SU-DHL-6 (cell line): ENCODE results near the gene PHYHD1.

Source experiments
- CTCF ChIP-seq: fragments of 200-600 bp; sonication (generic); IDR thresholded peaks from one replicate; pipeline ENCODE4 v1.5.1; 2017; ENCODE audit warnings: antibody characterized with exemption, mild to moderate bottlenecking, low read length, moderate library complexity; ENCODE audit not compliant: insufficient read depth, poor library complexity, severe bottlenecking
- EZH2phosphoT487 ChIP-seq: fragments of 200-600 bp; sonication (generic), shearing (Covaris generic); conservative IDR thresholded peaks from 2 replicates; pipeline ENCODE4 v1.6.1; 2018; ENCODE audit warnings: mild to moderate bottlenecking, antibody characterized with exemption, low read length, moderate library complexity, mixed read lengths

DNA sequence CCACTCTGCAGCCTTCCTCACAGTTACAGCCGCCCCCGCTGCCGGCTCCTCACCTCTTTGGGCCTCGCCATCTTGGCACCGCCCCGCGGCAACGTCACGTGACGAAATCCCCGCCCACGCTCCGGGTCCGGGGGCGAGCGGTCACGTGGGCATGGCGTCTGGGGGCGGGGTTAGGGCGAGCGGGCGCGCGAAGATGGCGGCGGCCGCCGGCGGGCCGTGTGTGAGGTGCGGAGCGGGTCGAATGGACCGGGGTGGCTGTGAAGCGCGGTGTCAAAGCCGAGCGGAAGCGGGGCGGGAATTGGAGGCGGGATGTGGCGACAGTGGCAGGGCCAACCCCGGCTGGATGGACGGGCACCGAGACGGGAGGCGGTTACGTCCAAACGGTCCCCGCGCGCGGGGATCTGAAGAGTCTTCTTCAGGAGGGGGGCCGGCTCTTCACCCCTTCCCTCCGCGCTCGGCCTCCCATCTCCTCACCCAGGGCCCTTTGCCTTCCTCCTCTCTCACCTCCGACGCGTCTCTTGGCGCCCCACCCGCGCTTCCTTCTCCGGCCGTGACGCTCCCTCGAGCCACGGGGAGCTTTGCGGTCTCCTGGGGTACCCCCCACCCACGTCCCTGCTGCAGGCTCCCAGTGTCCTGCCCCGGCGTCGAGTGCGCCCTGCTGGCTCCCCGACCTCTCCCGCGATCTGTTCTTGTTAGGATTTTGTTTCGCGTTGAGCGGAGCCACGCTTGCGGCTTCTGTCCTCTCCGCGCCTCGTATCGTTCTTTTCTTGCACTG, 26.9 kb downstream of the PHYHD1 start, which contains the start of the genes DOLK and NUP188:
- TF ChIP-seq EZH2phosphoT487 = no peak
- TF ChIP-seq CTCF = no peak
